GM18909 (cell line): ENCODE measurements around the gene ABI3BP.
"Not testable (repeated sequence)": the region's sequence is repeated elsewhere in the genome, so short reads cannot be mapped to it uniquely, and the experiment has no call there.

ENCODE experiments used
- ATAC-seq: cut with Tn5 transposase; IDR thresholded peaks from one replicate; pipeline ENCODE4 v1.9.1; 2021; ENCODE audit warnings: mild to moderate bottlenecking; ENCODE audit not compliant: unreplicated experiment, poor library complexity

ABI3BP gene

DNA sequence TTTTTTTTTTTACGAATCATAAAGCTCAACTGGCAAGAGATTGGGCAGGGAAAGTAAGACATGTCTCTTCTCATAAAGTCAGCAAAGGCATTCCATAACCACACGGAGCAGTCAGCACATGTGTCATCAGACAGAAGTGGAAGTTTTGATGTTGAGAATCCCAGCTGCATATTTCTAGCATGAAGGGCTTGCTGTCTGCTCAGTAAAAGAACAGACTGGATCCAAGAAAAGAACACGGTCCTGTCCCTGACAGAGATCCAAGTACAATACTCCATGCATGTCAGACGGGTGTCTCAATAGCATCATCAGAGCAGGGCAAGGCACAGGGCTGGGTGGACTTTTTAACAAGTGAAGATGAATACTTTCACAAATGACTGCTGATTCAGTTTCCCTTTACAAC lies 38.2 kb downstream of the ABI3BP start:
- no peak for ATAC-seq

DNA sequence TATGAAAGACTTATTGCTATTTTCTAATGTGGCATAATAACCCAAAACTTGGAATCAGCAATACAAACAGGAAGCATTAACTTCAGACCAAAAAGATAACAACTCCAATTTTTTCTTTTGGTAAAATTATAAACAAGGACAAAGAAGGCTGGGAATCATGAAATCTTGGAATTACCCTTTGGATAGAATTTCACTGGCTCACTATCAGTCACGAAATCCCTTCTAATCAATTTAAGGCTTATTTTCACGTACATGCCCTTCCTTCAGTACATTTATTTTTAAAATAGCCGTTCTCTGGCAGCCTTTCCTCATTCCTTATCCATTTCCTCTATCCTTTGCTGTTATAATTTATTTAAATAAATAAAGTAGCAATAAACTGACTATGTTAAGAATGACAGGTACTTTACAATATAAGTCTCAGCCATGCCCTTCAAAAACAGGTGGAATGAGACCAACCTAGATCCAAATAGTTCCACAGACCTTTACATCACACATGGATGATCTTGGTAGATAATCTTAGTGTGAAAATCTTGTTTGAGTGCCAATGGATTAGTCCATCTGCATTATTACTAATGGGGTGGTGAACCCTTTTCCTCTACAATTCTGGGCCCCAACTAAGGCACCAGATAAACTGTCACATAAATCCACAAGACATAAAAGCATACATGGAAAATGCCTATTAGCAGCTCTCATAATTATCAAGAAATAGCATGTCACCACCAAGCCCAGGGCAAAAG lies 38.9 kb downstream of the ABI3BP start:
- ATAC-seq, result no peak

- no peak for ATAC-seq
These were observed 40.1 kb downstream of the ABI3BP start for GRCh38 chr3:100953103-100953502.

- no peak for ATAC-seq
These were observed 46.1 kb downstream of the ABI3BP start for GRCh38 chr3:100947119-100947518.

- ATAC-seq, result not testable (repeated sequence)
These were observed 47.1 kb downstream of the ABI3BP start for GRCh38 chr3:100946096-100946495.

GRCh38 chr3:100941451-100941850 lies 51.8 kb downstream of the ABI3BP start:
- ATAC-seq, result no peak

DNA sequence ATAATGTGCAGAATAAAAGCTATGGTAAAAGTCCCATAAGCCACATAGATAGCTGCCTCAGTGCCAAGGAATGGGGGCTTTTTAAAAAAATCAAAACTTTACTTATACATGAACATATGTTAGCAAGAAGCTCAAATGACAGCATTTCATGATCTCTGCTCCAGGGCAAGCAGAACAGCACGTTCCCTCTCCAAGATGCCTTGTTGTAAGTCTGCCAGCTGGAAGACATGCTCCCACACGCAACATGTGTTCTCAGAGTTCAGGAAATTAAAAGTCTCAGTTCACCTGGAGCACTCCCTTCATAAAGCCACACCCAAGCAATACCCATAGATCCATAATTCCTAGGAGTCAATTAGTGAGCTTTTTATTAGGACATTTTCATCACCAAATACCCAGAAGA lies 52.2 kb downstream of the ABI3BP start:
- ATAC-seq, result no peak

GRCh38 chr3:100936931-100937330 lies 56.3 kb downstream of the ABI3BP start:
- ATAC-seq, result no peak

DNA sequence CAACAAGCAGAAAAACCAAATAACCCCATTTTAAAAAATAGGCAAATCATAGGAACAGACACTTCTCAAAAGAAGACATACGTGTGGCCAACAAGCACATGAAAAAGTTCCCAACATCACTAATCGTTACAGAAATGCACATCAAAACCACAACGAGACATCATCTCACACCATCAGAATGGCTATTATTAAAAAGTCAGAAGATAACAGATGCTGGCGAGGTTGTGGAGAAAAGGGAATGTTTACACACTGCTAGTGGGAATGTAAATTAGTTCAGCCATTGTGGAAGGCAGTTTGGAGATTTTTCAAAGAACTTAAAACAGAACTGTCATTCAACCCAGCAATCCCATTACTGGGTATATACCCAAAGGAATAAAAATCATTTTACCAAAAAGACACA lies 60.7 kb downstream of the ABI3BP start:
- no peak for ATAC-seq

GRCh38 chr3:100928638-100929428 lies 64.4 kb downstream of the ABI3BP start:
- ATAC-seq, result no peak

GRCh38 chr3:100927775-100928174 lies 65.4 kb downstream of the ABI3BP start:
- ATAC-seq, result no peak

DNA sequence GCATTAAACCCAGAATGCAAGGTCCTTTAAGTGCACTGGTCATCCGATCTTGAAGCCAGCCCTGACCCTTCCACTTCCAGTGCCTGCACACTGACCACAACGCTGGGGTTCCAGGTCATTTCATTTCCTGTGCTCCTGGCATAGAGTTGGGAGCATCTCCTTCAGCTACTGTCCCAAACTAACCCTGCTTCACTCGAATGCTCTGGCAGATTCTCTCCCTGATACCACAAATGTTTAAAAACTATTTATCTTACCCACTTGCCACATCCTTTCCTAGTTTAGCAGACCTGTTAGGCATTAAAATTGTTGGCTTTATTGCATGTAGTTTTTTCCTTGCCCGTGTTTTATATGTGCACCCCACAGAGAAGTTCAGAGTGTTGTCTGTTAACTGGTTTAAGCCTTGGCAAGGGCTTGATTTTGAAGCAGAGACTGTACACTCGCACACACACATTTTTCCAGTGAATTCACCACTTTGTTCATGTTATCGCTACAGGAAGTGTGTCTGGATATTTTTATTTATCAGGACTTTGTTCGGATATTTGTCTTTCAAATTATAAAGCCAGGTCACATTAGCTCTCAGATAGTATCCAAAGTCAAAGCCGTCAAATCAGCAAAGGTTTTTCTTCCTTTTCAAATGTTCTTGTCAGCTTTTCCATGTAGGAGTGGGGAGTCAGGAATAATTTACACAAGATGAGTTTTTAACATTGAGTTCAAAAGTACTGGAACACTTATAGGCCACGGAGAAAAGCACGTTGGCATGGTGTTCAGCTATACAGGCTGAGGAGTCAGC lies 77.3 kb downstream of the ABI3BP start:
- no peak for ATAC-seq

GRCh38 chr3:100913870-100914648 lies 79.2 kb downstream of the ABI3BP start:
- ATAC-seq, result no peak

- ATAC-seq, result no peak
These were observed 80.2 kb downstream of the ABI3BP start for GRCh38 chr3:100912976-100913545.

GRCh38 chr3:100912571-100912970 lies 80.7 kb downstream of the ABI3BP start:
- no peak for ATAC-seq

- ATAC-seq, result no peak
These were observed 81.3 kb downstream of the ABI3BP start for GRCh38 chr3:100911956-100912355.

- ATAC-seq, result no peak
These were observed 82.2 kb downstream of the ABI3BP start for GRCh38 chr3:100910986-100911385.

DNA sequence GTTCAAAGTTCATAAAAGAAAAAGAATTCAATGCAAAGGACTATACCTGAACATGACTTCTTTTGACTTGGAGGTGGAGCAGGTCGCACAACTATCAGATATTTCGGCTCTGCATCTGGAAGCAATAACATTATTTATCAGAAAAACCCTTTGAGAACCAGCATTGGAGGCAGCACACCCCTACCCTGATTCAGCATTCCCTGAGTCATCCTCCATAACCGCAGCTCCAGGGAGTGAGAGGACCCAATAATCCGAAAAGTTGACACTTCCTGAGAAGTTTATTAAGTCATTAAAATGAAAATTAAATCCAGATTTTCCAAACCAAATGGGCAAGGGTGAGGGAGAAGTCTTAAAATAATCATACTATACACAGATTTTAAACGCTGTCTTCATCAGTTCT lies 90.6 kb downstream of the ABI3BP start:
- ATAC-seq, result no peak

GRCh38 chr3:100900671-100901335 lies 92.4 kb downstream of the ABI3BP start:
- no peak for ATAC-seq
